ENCODE results near the gene DISP3.

Gene DISP3

GRCh38 chr1:11478571-11479374 lies at the start of gene DISP3:
Gene DISP3 (plus strand): TSS chr1:11479155. CDS start chr1:11500993, 21,838 bp downstream.
- DNase-seq, result peak; percentile 28 to 97 (median 79)

- no peak for DNase-seq
Measured at GRCh38 chr1:11429226-11429625, 49.7 kb upstream of the DISP3 start.

GRCh38 chr1:11429935-11430334 lies 49.0 kb upstream of the DISP3 start:
- DNase-seq, result no peak

- DNase-seq, result no peak
Measured at GRCh38 chr1:11431941-11432507, 46.9 kb upstream of the DISP3 start.

GRCh38 chr1:11432526-11432925 lies 46.4 kb upstream of the DISP3 start:
- DNase-seq, result no peak

GRCh38 chr1:11434501-11434900 lies 44.5 kb upstream of the DISP3 start:
- DNase-seq, result no peak

GRCh38 chr1:11434926-11435325 lies 44.0 kb upstream of the DISP3 start:
- no peak for DNase-seq

GRCh38 chr1:11438996-11439395 lies 40.0 kb upstream of the DISP3 start:
- DNase-seq, result peak in 4 of 51 donors; percentile 11 to 22 (median 16)

- DNase-seq, result peak in 31 of 51 donors; percentile 9 to 82 (median 49)
Measured at GRCh38 chr1:11441211-11441952, 37.6 kb upstream of the DISP3 start.

- no peak for DNase-seq
Measured at GRCh38 chr1:11443043-11443442, 35.9 kb upstream of the DISP3 start.

- DNase-seq, result no peak
Measured at GRCh38 chr1:11443961-11444658, 34.8 kb upstream of the DISP3 start.

GRCh38 chr1:11444907-11445306 lies 34.0 kb upstream of the DISP3 start:
- no peak for DNase-seq

GRCh38 chr1:11447903-11448302 lies 31.1 kb upstream of the DISP3 start:
- no peak for DNase-seq

GRCh38 chr1:11448373-11449099 lies 30.4 kb upstream of the DISP3 start:
- DNase-seq, result peak in 1 of 51 donors; percentile 17

GRCh38 chr1:11449100-11449403 lies 29.9 kb upstream of the DISP3 start:
- DNase-seq, result no peak

GRCh38 chr1:11450310-11450709 lies 28.6 kb upstream of the DISP3 start:
- no peak for DNase-seq

GRCh38 chr1:11453742-11454491 lies 25.0 kb upstream of the DISP3 start:
- DNase-seq, result no peak

- DNase-seq, result no peak
Measured at GRCh38 chr1:11455967-11456570, 22.9 kb upstream of the DISP3 start.

- DNase-seq, result no peak
Measured at GRCh38 chr1:11456965-11457364, 22.0 kb upstream of the DISP3 start.

GRCh38 chr1:11458811-11459275 lies 20.1 kb upstream of the DISP3 start:
- peak in 49 of 51 donors; percentile 24 to 92 (median 72) for DNase-seq
